Activated naive CD4-positive, alpha-beta T cell treated with anti-CD3 and anti-CD28 coated beads for 36 hours (primary cell): ENCODE data around the gene VAMP8. TPM values are rescaled to one million over a fixed set of nuclear protein-coding genes. Genes with fewer than 3 reads are reported as not detected.
A peak's percentile ranks its signal among the peaks of the same experiment; 100 is the strongest.

Experiments
- CTCF ChIA-PET: fragments of 350-600 bp; sonication (Branson Sonifier 250); formaldehyde crosslinking; loops from one replicate; lab custom pipeline; 2021; ENCODE audit warnings: antibody characterized with exemption; lab: Charles Lee
- DNase-seq: peaks from one replicate; pipeline ENCODE4 v3.0.0-alpha.2; 2020
- H3K27ac Mint-ChIP-seq: one replicate; pipeline ENCODE4 v1.8.0; 2021; ENCODE audit warnings: mild to moderate bottlenecking, mixed read lengths
- H3K27me3 Mint-ChIP-seq: one replicate; pipeline ENCODE4 v1.8.0; 2021; ENCODE audit warnings: low read depth, mixed read lengths
- H3K36me3 Mint-ChIP-seq: one replicate; pipeline ENCODE4 v1.8.0; 2021; ENCODE audit warnings: low read depth, mixed read lengths
- H3K4me1 Mint-ChIP-seq: one replicate; pipeline ENCODE4 v1.8.0; 2021; ENCODE audit warnings: low read depth, mixed read lengths
- H3K4me3 Mint-ChIP-seq: one replicate; pipeline ENCODE4 v1.8.0; 2021; ENCODE audit warnings: mild to moderate bottlenecking, moderate library complexity, mixed read lengths
- H3K9me3 Mint-ChIP-seq: one replicate; pipeline ENCODE4 v1.8.0; 2021; ENCODE audit warnings: mixed read lengths
- intact Hi-C: fragments of 100-400 bp; cut with micrococcal nuclease; formaldehyde crosslinking; loops from one replicate; pipeline ENCODE4 v1.15.1; 2023
- total RNA-seq, 2 experiments: library from RNA; stranded (reverse); gene quantifications; one replicate each; pipeline ENCODE4 v1.2.3, GENCODE V29; 2021

The VAMP8 gene
- total RNA-seq, 2 experiments from 2014 or later, result 98.7 to 102 TPM

GRCh38 chr2:85561280-85562212 is 15.8 kb upstream of the VAMP8 start, which contains the start of gene GGCX:
Gene GGCX, minus strand, starts transcription at chr2:85561493. Its CDS starts 65 bp downstream, at chr2:85561428.
- Mint-ChIP-seq H3K9me3 (no peaks in the 10 kb centered on the region), H3K27ac (peak within 1 kb of the TSS; percentile 85), H3K4me1 (peaks cover 34% of the 10 kb centered on the region), H3K4me3 (peak within 1 kb of the TSS; percentile 90), H3K36me3 (peaks cover 6% of the 10 kb centered on the region), H3K27me3 (no peaks in the 10 kb centered on the region)
- intact Hi-C loops, result loop anchor here (1.0 to 2.0 kb wide), 9 partner anchors 17 to 207 kb away; partner anchors contain the start of genes C2orf68, ELMOD3, MAT2A and RETSAT
- CTCF ChIA-PET, result interaction anchor here (0.6 to 4.3 kb wide), 4 partner anchors 11 to 142 kb away, joined by 3 to 41 read pairs (median 10); partner anchors contain the start of gene SH2D6
- peak; percentile 97 for DNase-seq

GRCh38 chr2:85564144-85564563 is 13.2 kb upstream of the VAMP8 start:
- H3K9me3 Mint-ChIP-seq, result no peaks in the 10 kb centered on the region
- peaks cover 25% of the 10 kb centered on the region for H3K4me1 Mint-ChIP-seq
- CTCF ChIA-PET, result interaction anchor here (1.1 kb wide), 2 partner anchors 8 to 165 kb away, joined by 3 read pairs; no protein-coding TSS in a partner anchor
- H3K36me3 Mint-ChIP-seq, result no peaks in the 10 kb centered on the region
- DNase-seq, result no peak
- H3K4me3 Mint-ChIP-seq, result no peak overlapping the region
- intact Hi-C loops, result no loop called here
- no peaks in the 10 kb centered on the region for H3K27me3 Mint-ChIP-seq
- no peak overlapping the region for H3K27ac Mint-ChIP-seq

- Mint-ChIP-seq H3K4me1 (peaks cover 11% of the 10 kb centered on the region), H3K27ac (no peak overlapping the region), H3K36me3 (no peaks in the 10 kb centered on the region), H3K9me3 (no peaks in the 10 kb centered on the region), H3K27me3 (no peaks in the 10 kb centered on the region), H3K4me3 (no peak overlapping the region)
- DNase-seq, result no peak
- CTCF ChIA-PET, result no interaction called here
- intact Hi-C loops, result no loop called here
Measured at GRCh38 chr2:85566265-85566664, 11.1 kb upstream of the VAMP8 start.

- H3K27me3 Mint-ChIP-seq, result no peaks in the 10 kb centered on the region
- no peak for DNase-seq
- H3K36me3 Mint-ChIP-seq, result peaks cover 3% of the 10 kb centered on the region
- intact Hi-C loops, result no loop called here
- H3K27ac Mint-ChIP-seq, result no peak overlapping the region
- H3K4me1 Mint-ChIP-seq, result peaks cover 20% of the 10 kb centered on the region
- CTCF ChIA-PET, result interaction anchor here (0.7 kb wide), 1 partner anchor 18 kb away, joined by 3 read pairs; no protein-coding TSS in a partner anchor
- no peak overlapping the region for H3K4me3 Mint-ChIP-seq
- no peaks in the 10 kb centered on the region for H3K9me3 Mint-ChIP-seq
Measured at GRCh38 chr2:85575739-85576138, 1.6 kb upstream of the VAMP8 start.

- Mint-ChIP-seq H3K36me3 (peaks cover 7% of the 10 kb centered on the region), H3K4me1 (peaks cover 28% of the 10 kb centered on the region), H3K4me3 (peak overlapping the region; percentile 90), H3K9me3 (no peaks in the 10 kb centered on the region), H3K27ac (peak overlapping the region; percentile 87), H3K27me3 (no peaks in the 10 kb centered on the region)
- CTCF ChIA-PET, result interaction anchor here (0.6 to 0.9 kb wide), 2 partner anchors 54 to 60 kb away, joined by 6 to 8 read pairs; no protein-coding TSS in a partner anchor
- intact Hi-C loops, result loop anchor here (1.0 kb wide), 1 partner anchor 8 kb away; no protein-coding TSS in a partner anchor
- no peak for DNase-seq
Measured at GRCh38 chr2:85577063-85577385, 362 bp upstream of the VAMP8 start.

GRCh38 chr2:85578243-85579180 is 1.1 kb downstream of the VAMP8 start:
- intact Hi-C loops, result loop anchor here (1.0 kb wide), 1 partner anchor 17 kb away; the partner anchor contains the start of gene GGCX
- Mint-ChIP-seq H3K4me3 (peak overlapping the region; percentile 90), H3K27ac (peak overlapping the region; percentile 87), H3K4me1 (peaks cover 33% of the 10 kb centered on the region), H3K36me3 (peaks cover 9% of the 10 kb centered on the region), H3K9me3 (no peaks in the 10 kb centered on the region), H3K27me3 (no peaks in the 10 kb centered on the region)
- peak; percentile 51 for DNase-seq
- CTCF ChIA-PET, result interaction anchor here (0.6 to 1.9 kb wide), 4 partner anchors 17 to 191 kb away, joined by 5 to 8 read pairs (median 6); partner anchors contain the start of gene RNF181

- CTCF ChIA-PET, result interaction anchor here (0.6 to 1.9 kb wide), 3 partner anchors 28 to 192 kb away, joined by 5 to 8 read pairs (median 6); no protein-coding TSS in a partner anchor
- Mint-ChIP-seq H3K36me3 (peaks cover 10% of the 10 kb centered on the region), H3K9me3 (no peaks in the 10 kb centered on the region), H3K27ac (peak overlapping the region; percentile 87), H3K4me3 (peak overlapping the region; percentile 90), H3K4me1 (peaks cover 38% of the 10 kb centered on the region), H3K27me3 (no peaks in the 10 kb centered on the region)
- intact Hi-C loops, result no loop called here
- DNase-seq, result no peak
Measured at GRCh38 chr2:85579266-85579935, 2.0 kb downstream of the VAMP8 start.

GRCh38 chr2:85580206-85580605 is 2.8 kb downstream of the VAMP8 start:
- CTCF ChIA-PET, result interaction anchor here (1.5 kb wide), 1 partner anchor 57 kb away, joined by 6 read pairs; no protein-coding TSS in a partner anchor
- Mint-ChIP-seq H3K27ac (no peak overlapping the region), H3K36me3 (peaks cover 10% of the 10 kb centered on the region), H3K27me3 (no peaks in the 10 kb centered on the region), H3K4me3 (no peak overlapping the region), H3K4me1 (peaks cover 43% of the 10 kb centered on the region), H3K9me3 (no peaks in the 10 kb centered on the region)
- no peak for DNase-seq
- intact Hi-C loops, result no loop called here

- Mint-ChIP-seq H3K4me1 (peaks cover 51% of the 10 kb centered on the region), H3K9me3 (no peaks in the 10 kb centered on the region), H3K27ac (no peak overlapping the region), H3K36me3 (peaks cover 10% of the 10 kb centered on the region), H3K27me3 (no peaks in the 10 kb centered on the region), H3K4me3 (no peak overlapping the region)
- intact Hi-C loops, result no loop called here
- DNase-seq, result no peak
- CTCF ChIA-PET, result no interaction called here
Measured at GRCh38 chr2:85582492-85582891, 5.1 kb downstream of the VAMP8 start.

- Mint-ChIP-seq H3K4me1 (peaks cover 53% of the 10 kb centered on the region), H3K4me3 (peak overlapping the region; percentile 71), H3K36me3 (peaks cover 9% of the 10 kb centered on the region), H3K27ac (peak overlapping the region; percentile 84), H3K27me3 (no peaks in the 10 kb centered on the region), H3K9me3 (no peaks in the 10 kb centered on the region)
- peak; percentile 62 for DNase-seq
- intact Hi-C loops, result loop anchor here (1.0 to 2.0 kb wide), 4 partner anchors 10 to 45 kb away; partner anchors contain the start of genes C2orf68, GGCX and MAT2A
- CTCF ChIA-PET, result interaction anchor here (1.2 to 1.3 kb wide), 2 partner anchors 53 to 164 kb away, joined by 3 read pairs; no protein-coding TSS in a partner anchor
Measured at GRCh38 chr2:85583667-85584353, 6.4 kb downstream of the VAMP8 start.
